GM23338 (cell line): ENCODE measurements around the gene CPXM2. TPM values are rescaled to one million over a fixed set of nuclear protein-coding genes. Genes with fewer than 3 reads are reported as not detected.

ENCODE experiments used
- ATAC-seq: fragments of 200-7000 bp; cut with Tn5 transposase; 3 replicates; pipeline ENCODE4 v1.9.1; 2020
- DNase-seq: peaks from one replicate; pipeline ENCODE4 v3.0.0-alpha.2; 2015; ENCODE audit warnings: low spot score
- H2AFZ ChIP-seq: fragments of 200-600 bp; sonication (generic); 2 replicates; pipeline ENCODE4 v1.8.0; 2016; ENCODE audit warnings: antibody characterized with exemption, mild to moderate bottlenecking, moderate library complexity
- H3F3A ChIP-seq: fragments of 200-600 bp; sonication (generic); replicated peaks from 2 replicates; pipeline ENCODE4 v1.8.0; 2017; ENCODE audit warnings: antibody characterized with exemption, mixed run types, low read depth
- H3K27ac ChIP-seq: fragments of 200-600 bp; sonication (generic); 2 replicates; pipeline ENCODE4 v1.6.1; 2016; ENCODE audit warnings: low read depth
- H3K27me3 ChIP-seq: fragments of 200-600 bp; sonication (generic); 2 replicates; pipeline ENCODE4 v1.8.0; 2016; ENCODE audit warnings: mild to moderate bottlenecking, mixed run types, moderate library complexity; ENCODE audit not compliant: insufficient read depth
- H3K36me3 ChIP-seq: fragments of 200-600 bp; sonication (generic); 2 replicates; pipeline ENCODE4 v1.8.0; 2016; ENCODE audit warnings: mild to moderate bottlenecking; ENCODE audit not compliant: insufficient read depth
- H3K4me1 ChIP-seq: fragments of 200-600 bp; sonication (generic); 2 replicates; pipeline ENCODE4 v1.8.0; 2016; ENCODE audit warnings: mild to moderate bottlenecking, moderate library complexity; ENCODE audit not compliant: insufficient read depth
- H3K4me2 ChIP-seq: fragments of 200-600 bp; sonication (generic); 2 replicates; pipeline ENCODE4 v1.7.1; 2017; ENCODE audit warnings: mixed run types
- H3K4me3 ChIP-seq: fragments of 200-600 bp; sonication (generic); 2 replicates; pipeline ENCODE4 v1.6.1; 2016; ENCODE audit warnings: mixed run types
- H3K79me2 ChIP-seq: fragments of 200-600 bp; sonication (generic); replicated peaks from 2 replicates; pipeline ENCODE4 v1.8.0; 2017; ENCODE audit warnings: mild to moderate bottlenecking; ENCODE audit not compliant: insufficient read depth
- H3K9me2 ChIP-seq: fragments of 200-600 bp; sonication (generic); 2 replicates; pipeline ENCODE4 v1.8.0; 2017; ENCODE audit not compliant: insufficient read depth
- H4K20me1 ChIP-seq: fragments of 200-600 bp; sonication (generic); replicated peaks from 2 replicates; pipeline ENCODE4 v1.8.0; 2017; ENCODE audit warnings: mild to moderate bottlenecking; ENCODE audit not compliant: insufficient read depth
- H3K27ac Mint-ChIP-seq: 2 replicates; pipeline ENCODE4 v1.8.0; 2020; ENCODE audit warnings: inconsistent platforms, mild to moderate bottlenecking, moderate library complexity, mixed read lengths
- H3K27me3 Mint-ChIP-seq: 3 replicates; pipeline ENCODE4 v1.8.0; 2022; ENCODE audit warnings: low read depth, mild to moderate bottlenecking, moderate library complexity, mixed read lengths, inconsistent platforms; ENCODE audit not compliant: insufficient read depth, poor library complexity
- H3K36me3 Mint-ChIP-seq: 3 replicates; pipeline ENCODE4 v1.8.0; 2021; ENCODE audit warnings: low read depth, mild to moderate bottlenecking, inconsistent platforms, moderate library complexity, mixed read lengths
- H3K4me1 Mint-ChIP-seq: 3 replicates; pipeline ENCODE4 v1.8.0; 2020; ENCODE audit warnings: mild to moderate bottlenecking, inconsistent platforms, mixed read lengths
- H3K4me3 Mint-ChIP-seq: 3 replicates; pipeline ENCODE4 v1.8.0; 2021; ENCODE audit warnings: moderate library complexity, mild to moderate bottlenecking, inconsistent platforms, mixed read lengths
- H3K9me3 Mint-ChIP-seq: 3 replicates; pipeline ENCODE4 v1.8.0; 2020; ENCODE audit warnings: moderate library complexity, mild to moderate bottlenecking, inconsistent platforms, mixed read lengths
- CREB1 ChIP-seq: fragments of 250-450 bp; sonication (Bioruptor Pico); IDR thresholded peaks from 2 replicates; pipeline ENCODE4 v1.5.0; 2020; ENCODE audit warnings: low read depth, mild to moderate bottlenecking, moderate library complexity
- EZH2phosphoT487 ChIP-seq: fragments of 200-600 bp; sonication (generic); IDR thresholded peaks from one replicate; pipeline ENCODE4 v1.8.1; 2018; ENCODE audit warnings: antibody characterized with exemption; ENCODE audit not compliant: unreplicated experiment
- JUNB ChIP-seq: IDR thresholded peaks from one replicate; pipeline ENCODE4 v1.6.1; 2016; ENCODE audit warnings: antibody characterized with exemption; ENCODE audit not compliant: unreplicated experiment
- polyA plus RNA-seq: library from polyadenylated mRNA; unstranded; fragments of >200 nt; fragmentation: Nextera tagmentation; extraction: Ambion mirVana; gene quantifications from 2 replicates; pipeline ENCODE4 v1.2.1, GENCODE V29; 2016
- total RNA-seq: library from RNA; depleted of rRNA; stranded (reverse); fragments of >200 nt; shearing (Covaris generic); gene quantifications from 2 replicates; pipeline ENCODE4 v1.2.3, GENCODE V29; 2014
- TF ChIP-seq, protein P1 (sequence below): fragments of 250-450 bp; sonication (Bioruptor Pico); IDR thresholded peaks from 2 replicates; pipeline ENCODE4 v1.5.0; 2020; ENCODE audit warnings: mild to moderate bottlenecking, moderate library complexity
- TF ChIP-seq, protein P2 (sequence below): IDR thresholded peaks from one replicate; pipeline ENCODE4 v1.6.1; 2018; ENCODE audit warnings: antibody characterized with exemption; ENCODE audit not compliant: unreplicated experiment

Gene CPXM2
- total and polyA plus RNA-seq, 2 experiments from 2014 or later = 1.6 to 8.1 TPM

- no peaks in the 10 kb centered on the region for H4K20me1 ChIP-seq
- H3K27ac ChIP-seq = no peak overlapping the region
- no peaks in the 10 kb centered on the region for H3K36me3 ChIP-seq
- H3K4me1 Mint-ChIP-seq = peaks cover 29% of the 10 kb centered on the region
- H3K27me3 Mint-ChIP-seq = peaks cover 3% of the 10 kb centered on the region
- H3K27ac Mint-ChIP-seq = no peak overlapping the region
- no peak overlapping the region for H3K4me3 Mint-ChIP-seq
- H2AFZ ChIP-seq = no peak overlapping the region
- H3K4me2 ChIP-seq = no peak overlapping the region
- ATAC-seq = no peak
- H3F3A ChIP-seq = no peaks in the 10 kb centered on the region
- H3K27me3 ChIP-seq = no peaks in the 10 kb centered on the region
- H3K9me3 Mint-ChIP-seq = no peaks in the 10 kb centered on the region
- H3K4me1 ChIP-seq = peaks cover 17% of the 10 kb centered on the region
- no peaks in the 10 kb centered on the region for H3K79me2 ChIP-seq
- TF ChIP-seq, protein P1, sequence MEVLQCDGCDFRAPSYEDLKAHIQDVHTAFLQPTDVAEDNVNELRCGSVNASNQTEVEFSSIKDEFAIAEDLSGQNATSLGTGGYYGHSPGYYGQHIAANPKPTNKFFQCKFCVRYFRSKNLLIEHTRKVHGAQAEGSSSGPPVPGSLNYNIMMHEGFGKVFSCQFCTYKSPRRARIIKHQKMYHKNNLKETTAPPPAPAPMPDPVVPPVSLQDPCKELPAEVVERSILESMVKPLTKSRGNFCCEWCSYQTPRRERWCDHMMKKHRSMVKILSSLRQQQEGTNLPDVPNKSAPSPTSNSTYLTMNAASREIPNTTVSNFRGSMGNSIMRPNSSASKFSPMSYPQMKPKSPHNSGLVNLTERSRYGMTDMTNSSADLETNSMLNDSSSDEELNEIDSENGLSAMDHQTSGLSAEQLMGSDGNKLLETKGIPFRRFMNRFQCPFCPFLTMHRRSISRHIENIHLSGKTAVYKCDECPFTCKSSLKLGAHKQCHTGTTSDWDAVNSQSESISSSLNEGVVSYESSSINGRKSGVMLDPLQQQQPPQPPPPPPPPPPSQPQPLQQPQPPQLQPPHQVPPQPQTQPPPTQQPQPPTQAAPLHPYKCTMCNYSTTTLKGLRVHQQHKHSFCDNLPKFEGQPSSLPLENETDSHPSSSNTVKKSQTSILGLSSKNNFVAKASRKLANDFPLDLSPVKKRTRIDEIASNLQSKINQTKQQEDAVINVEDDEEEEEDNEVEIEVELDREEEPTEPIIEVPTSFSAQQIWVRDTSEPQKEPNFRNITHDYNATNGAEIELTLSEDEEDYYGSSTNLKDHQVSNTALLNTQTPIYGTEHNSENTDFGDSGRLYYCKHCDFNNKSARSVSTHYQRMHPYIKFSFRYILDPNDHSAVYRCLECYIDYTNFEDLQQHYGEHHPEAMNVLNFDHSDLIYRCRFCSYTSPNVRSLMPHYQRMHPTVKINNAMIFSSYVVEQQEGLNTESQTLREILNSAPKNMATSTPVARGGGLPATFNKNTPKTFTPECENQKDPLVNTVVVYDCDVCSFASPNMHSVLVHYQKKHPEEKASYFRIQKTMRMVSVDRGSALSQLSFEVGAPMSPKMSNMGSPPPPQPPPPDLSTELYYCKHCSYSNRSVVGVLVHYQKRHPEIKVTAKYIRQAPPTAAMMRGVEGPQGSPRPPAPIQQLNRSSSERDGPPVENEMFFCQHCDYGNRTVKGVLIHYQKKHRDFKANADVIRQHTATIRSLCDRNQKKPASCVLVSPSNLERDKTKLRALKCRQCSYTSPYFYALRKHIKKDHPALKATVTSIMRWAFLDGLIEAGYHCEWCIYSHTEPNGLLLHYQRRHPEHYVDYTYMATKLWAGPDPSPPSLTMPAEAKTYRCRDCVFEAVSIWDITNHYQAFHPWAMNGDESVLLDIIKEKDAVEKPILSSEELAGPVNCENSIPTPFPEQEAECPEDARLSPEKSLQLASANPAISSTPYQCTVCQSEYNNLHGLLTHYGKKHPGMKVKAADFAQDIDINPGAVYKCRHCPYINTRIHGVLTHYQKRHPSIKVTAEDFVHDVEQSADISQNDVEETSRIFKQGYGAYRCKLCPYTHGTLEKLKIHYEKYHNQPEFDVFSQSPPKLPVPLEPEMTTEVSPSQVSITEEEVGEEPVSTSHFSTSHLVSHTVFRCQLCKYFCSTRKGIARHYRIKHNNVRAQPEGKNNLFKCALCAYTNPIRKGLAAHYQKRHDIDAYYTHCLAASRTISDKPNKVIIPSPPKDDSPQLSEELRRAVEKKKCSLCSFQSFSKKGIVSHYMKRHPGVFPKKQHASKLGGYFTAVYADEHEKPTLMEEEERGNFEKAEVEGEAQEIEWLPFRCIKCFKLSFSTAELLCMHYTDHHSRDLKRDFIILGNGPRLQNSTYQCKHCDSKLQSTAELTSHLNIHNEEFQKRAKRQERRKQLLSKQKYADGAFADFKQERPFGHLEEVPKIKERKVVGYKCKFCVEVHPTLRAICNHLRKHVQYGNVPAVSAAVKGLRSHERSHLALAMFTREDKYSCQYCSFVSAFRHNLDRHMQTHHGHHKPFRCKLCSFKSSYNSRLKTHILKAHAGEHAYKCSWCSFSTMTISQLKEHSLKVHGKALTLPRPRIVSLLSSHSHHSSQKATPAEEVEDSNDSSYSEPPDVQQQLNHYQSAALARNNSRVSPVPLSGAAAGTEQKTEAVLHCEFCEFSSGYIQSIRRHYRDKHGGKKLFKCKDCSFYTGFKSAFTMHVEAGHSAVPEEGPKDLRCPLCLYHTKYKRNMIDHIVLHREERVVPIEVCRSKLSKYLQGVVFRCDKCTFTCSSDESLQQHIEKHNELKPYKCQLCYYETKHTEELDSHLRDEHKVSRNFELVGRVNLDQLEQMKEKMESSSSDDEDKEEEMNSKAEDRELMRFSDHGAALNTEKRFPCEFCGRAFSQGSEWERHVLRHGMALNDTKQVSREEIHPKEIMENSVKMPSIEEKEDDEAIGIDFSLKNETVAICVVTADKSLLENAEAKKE (CRISPR knock-in tag) = no peak
- TF ChIP-seq JUNB = no peak
- no peak for TF ChIP-seq CREB1
- TF ChIP-seq, protein P2, sequence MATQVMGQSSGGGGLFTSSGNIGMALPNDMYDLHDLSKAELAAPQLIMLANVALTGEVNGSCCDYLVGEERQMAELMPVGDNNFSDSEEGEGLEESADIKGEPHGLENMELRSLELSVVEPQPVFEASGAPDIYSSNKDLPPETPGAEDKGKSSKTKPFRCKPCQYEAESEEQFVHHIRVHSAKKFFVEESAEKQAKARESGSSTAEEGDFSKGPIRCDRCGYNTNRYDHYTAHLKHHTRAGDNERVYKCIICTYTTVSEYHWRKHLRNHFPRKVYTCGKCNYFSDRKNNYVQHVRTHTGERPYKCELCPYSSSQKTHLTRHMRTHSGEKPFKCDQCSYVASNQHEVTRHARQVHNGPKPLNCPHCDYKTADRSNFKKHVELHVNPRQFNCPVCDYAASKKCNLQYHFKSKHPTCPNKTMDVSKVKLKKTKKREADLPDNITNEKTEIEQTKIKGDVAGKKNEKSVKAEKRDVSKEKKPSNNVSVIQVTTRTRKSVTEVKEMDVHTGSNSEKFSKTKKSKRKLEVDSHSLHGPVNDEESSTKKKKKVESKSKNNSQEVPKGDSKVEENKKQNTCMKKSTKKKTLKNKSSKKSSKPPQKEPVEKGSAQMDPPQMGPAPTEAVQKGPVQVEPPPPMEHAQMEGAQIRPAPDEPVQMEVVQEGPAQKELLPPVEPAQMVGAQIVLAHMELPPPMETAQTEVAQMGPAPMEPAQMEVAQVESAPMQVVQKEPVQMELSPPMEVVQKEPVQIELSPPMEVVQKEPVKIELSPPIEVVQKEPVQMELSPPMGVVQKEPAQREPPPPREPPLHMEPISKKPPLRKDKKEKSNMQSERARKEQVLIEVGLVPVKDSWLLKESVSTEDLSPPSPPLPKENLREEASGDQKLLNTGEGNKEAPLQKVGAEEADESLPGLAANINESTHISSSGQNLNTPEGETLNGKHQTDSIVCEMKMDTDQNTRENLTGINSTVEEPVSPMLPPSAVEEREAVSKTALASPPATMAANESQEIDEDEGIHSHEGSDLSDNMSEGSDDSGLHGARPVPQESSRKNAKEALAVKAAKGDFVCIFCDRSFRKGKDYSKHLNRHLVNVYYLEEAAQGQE = no peak
- no peak for TF ChIP-seq EZH2phosphoT487
- H3K9me2 ChIP-seq = no peaks in the 10 kb centered on the region
- H3K36me3 Mint-ChIP-seq = no peaks in the 10 kb centered on the region; the same call in 2 of the 3 replicates
- DNase-seq = no peak
- no peak overlapping the region for H3K4me3 ChIP-seq
Observed at GRCh38 chr10:123835575-123835974, 56.0 kb downstream of the CPXM2 start.
